ENCODE data around the gene KCNB1.
"Not testable (repeated sequence)": the region's sequence is repeated elsewhere in the genome, so short reads cannot be mapped to it uniquely, and the experiment has no call there.

KCNB1 gene

GRCh38 chr20:49319208-49319809 is 163.2 kb downstream of the KCNB1 start:
- no peak for DNase-seq (ENCODE audit: low spot score)

GRCh38 chr20:49318430-49319207 is 163.8 kb downstream of the KCNB1 start:
- peak; percentile 43 for DNase-seq (ENCODE audit: low spot score)

GRCh38 chr20:49318091-49318429 is 164.4 kb downstream of the KCNB1 start:
- no peak for DNase-seq (ENCODE audit: low spot score)

GRCh38 chr20:49316704-49317103 is 165.8 kb downstream of the KCNB1 start:
- no peak for DNase-seq (ENCODE audit: low spot score)

- DNase-seq (ENCODE audit: low spot score), result no peak
Measured at GRCh38 chr20:49315580-49315979, 166.9 kb downstream of the KCNB1 start.

- not testable (repeated sequence) for DNase-seq (ENCODE audit: low spot score)
Measured at GRCh38 chr20:49314052-49314451, 168.4 kb downstream of the KCNB1 start.
